GM19463 (cell line): ENCODE results near the gene AGBL4.

Experiments used
- ATAC-seq: cut with Tn5 transposase; IDR thresholded peaks from one replicate; pipeline ENCODE4 v1.9.1; 2021; ENCODE audit warnings: mild to moderate bottlenecking, moderate library complexity; ENCODE audit not compliant: unreplicated experiment

Gene AGBL4

DNA sequence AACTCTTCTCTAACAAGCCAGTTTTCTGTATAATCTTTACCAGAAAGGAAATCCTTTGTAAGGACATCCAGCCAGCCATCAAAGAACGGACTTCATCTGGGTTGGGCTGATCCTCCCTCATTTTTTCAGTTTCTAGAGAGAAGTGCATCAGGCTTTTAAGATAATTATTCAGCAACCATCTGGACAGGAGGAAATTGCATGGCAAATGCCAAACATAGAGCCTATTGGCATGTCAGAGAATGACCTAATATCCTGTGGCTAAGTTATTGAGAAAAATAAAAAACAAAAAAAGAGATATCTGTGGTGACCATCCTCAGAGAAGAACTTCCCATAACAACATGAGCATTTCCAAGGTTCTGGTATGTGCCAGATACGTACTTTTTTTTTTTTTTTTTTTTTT is 1172.1 kb downstream of the AGBL4 start:
- no peak for ATAC-seq

DNA sequence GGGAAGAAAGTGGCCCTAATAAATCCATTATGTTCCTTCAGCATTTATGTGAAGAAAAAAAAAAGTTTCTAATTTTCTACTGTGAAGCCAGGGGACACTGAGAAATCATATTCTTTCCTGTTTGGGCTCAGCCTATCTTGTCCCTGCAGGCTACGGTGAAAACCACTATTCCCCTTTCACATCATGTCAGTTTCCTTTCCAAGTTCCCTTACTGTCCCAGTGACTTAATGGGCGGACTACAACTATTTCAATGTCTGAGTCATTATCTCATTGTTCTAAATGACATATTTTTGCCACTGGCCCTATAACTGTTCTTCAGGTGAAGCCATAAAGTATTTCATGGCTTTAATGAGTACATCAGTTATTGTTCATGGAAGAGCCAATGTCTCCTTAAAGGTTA is 1175.7 kb downstream of the AGBL4 start:
- no peak for ATAC-seq

DNA sequence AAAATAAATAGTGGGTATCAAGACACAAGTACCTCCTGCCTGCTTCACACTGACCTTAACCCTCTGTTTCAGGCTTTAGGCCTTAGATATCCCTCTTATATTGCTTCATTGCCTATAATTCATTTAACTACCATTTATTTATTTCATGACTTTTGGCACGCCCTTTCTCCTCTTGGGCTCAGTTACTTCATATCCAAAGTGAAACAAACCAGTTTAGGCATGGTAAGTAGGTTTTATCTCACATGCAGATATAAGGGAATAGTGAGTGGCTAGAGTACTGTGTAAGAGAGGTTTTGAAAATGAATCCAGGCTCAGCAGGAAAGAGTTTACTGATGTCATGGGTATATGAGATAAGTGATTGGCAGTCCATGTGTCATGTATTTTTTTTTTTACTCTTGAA is 1177.3 kb downstream of the AGBL4 start:
- no peak for ATAC-seq

DNA sequence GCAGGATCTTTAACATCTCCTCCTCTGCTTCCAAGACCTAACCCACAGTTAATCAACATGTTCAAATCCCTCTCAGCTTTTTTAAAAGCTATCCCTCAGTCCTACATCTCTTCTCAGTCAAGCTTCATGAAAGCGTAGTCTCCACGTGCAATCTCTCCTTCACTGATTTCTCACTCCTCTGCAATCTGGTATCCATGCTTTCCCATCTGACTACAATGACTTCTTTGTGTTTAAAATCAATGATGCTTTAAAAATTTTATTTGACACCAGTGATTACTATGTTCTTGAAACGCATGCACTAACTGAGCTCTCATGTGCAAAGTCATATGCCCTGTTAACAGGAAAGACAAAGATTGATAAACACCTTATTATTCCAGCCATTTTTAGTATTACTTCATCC is 1179.6 kb downstream of the AGBL4 start:
- ATAC-seq: no peak

DNA sequence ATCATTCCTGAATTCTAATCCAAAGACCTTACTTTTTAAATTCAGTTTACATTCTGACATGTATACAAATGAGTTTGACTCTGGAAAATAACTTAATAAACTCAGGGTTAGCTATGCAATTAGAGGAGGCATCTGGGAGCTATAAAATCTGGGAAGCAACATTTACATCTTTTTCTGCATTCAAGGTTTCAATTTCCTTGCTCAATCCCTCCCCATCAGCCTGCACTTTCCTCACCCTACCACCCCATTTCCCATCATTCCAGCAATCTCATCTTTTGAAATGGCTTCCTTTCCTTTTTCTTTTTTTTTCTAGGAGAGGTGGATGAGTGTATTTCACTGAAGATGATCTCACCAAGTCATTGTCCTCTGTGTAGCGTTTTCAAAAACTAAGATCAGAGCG is 1181.8 kb downstream of the AGBL4 start:
- no peak for ATAC-seq

DNA sequence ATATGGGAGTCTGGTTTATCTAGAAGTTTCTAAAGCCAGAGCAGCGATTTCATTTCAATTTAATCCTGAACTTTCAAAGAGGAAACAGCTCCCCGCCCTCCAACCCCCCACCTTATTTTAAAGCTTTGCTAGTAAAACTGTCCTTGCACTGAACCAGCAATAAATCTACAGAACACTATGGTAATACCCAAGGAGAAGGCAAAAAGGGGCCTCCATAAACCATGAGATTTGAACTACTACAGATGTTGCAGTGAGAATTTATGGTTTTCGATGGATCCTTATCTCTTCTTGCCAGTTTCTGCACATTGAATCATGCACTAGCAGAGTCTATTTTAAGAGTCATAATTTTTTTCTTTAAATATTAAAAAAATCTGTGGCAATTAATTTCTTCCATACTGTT is 1182.3 kb downstream of the AGBL4 start:
- no peak for ATAC-seq

DNA sequence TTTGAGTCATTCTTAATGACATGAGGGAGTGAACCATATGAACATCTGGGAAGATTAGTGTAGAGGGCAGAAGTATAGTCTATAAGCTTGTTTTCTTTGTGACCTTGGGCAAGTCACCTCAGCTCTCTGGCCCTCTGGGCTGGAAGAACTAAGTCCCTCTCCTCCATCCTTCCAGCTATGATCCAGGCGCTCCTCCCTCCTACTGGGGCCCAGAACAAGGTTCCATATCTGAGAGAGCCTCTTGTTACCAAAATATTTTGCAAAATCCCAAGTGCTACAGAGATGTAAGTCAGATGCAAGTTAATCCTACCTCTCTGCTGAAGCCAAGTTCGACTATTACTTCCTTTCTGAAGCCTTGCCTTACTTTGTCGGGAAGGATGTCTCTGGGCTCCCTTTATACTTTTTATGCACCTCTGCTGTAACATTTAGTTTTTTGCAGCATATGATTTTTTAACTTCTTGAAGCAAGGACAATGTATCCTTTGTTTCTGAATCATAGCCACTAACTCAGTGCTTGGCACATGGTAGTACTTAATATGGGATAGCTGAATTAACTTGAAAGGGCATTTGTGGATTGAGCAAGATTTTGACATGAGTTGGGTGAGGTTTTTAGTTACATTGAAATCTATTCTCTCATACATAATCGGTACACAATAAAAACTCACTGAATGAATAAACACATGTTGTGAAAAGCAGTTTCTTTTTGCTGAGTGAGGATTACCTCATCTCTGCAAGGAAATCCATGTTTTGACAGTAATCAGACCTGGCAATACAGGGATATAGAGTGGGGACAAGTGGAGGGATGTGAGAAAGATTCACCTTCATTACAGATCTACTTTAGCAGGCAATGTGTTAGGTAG is 1192.4 kb downstream of the AGBL4 start:
- ATAC-seq: no peak

DNA sequence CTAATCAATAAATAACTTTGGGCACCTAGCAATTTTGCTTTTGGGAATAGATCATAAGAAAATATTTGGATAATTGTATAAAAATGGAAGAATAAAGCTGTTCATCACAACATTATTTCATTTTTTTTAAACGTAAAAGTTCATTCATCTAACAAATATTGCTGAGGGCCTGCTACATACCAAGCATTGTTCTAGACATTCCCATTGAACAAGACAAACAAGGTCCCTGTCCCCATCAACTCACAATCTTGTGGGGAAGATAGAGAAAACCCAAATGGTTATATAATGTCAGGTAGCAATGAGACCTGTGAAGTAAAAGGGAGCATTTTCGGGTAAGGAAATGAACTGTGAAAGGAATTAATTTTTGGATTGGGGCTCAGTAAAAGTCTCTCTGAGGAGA is 1193.0 kb downstream of the AGBL4 start:
- ATAC-seq: no peak

DNA sequence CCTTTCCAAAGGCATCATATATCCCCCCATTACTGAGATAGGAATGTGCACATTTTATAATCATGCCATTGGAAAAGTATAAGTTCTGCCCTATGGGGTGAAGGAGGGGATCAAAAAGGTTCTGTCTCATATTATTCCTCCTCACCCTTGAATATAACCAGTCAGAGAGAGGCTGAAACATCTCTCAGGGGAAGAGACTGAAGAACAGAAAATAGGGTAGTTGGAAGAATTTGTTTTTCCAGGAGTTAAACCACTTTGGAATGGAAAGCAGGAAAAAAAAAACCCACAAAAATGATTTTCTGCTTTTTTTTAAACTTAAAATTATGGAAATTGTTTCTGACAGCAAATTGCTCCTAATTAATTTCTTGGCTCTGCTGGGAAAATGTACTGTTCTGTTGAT is 1194.3 kb downstream of the AGBL4 start:
- no peak for ATAC-seq

DNA sequence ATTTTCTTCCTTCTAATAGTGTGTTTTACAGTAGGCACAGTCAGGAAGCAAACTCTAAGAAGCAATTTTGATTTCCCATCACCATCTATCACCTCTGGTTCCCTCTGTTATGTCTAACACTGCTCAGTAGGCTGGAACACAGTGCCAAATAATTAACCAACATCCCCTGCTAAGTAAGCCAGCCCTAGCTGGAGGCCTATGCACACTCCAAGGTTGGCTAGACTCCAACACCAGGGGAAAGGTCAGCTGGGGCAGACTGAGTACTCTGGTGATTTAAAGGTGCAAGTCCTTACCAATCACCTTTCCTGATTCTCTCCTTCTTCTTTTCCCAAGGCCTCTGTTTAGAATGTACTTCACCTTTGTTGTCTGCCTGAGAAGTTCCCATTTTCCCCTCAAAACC is 1200.6 kb downstream of the AGBL4 start:
- no peak for ATAC-seq

DNA sequence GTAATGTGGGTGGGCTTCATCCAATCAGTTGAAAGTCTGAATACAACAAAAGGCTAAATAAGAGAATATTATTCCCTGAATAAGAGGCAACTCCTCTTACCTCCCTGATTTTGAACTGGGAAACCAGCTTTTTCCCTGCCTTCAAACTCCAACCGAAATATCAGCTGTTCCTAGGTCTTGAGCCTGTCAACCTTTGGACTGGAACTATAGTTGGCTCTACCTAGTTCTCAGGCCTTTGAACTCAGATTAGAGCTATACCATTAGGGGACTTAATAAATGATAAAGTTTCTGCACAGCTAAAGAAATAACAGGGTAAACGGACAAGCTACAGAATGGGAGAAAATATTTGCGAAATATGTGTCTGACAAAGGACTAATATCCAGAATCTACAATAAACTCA is 1203.3 kb downstream of the AGBL4 start:
- ATAC-seq: no peak

DNA sequence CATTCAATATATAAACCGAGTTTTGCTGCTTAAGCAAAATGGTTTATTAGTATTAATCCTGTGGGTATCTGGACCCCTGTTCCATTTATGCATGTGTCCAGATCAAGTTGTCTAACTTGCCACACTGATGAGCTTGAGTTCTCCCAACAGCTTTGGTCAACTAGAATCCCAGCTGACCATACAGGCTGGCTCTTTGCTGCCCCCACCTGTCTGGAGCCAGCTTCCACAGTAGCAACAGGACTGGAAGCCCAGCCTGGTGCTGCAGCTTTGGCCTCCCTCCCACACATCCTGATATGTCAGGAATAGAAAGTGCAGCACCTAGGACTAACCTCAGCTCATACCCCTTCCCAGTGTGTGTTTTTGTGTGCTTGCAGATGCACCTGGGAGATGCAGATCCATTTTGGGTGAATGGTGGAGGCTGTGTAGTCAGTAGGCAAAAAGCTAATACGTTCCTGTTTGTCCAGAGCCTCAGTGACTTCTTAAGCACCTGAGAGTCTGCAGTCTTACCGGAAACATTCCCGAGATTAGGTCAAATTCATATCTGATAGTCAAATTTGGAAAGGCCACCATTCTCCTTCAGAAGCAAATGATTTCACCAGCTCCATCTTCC is 1206.1 kb downstream of the AGBL4 start:
- ATAC-seq: peak; percentile 63

DNA sequence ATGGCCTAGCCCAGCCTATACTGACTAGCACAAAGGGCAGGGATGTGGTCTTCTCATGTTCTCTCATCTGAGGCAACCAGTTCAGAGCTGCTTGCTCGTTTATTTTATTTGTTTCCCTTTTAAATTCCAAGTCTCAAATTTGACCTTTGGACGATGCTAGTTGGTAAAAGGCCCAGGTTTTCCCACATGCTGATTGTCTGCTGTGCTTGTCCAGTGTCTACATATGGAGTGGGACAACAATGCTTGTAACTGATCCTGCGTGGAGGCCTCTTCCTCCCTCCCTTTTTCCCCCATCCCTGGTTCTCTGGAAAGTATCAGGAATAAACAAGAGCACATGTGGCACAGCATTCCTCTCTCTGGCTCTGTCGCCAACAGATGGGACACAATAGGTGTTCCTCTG is 1213.0 kb downstream of the AGBL4 start:
- no peak for ATAC-seq

DNA sequence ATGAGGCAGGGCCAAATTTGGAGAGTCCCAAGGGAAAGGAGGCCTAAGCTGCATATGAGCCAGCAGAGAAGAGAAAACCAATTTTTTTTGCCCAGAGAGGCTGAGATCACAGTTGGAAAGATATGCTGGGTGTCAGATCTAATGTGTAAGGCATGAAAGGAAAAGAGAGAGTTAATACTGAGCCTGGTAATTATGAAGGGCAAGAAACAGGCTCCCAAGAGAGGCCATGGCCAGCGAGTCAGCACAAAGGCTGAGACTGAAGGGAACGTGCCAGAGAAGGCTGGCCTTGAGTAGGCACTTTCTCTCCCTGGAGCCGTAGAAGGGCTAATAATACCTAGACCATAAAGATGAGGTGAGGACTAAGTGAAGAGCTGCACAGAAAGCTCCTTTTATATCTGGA is 1215.3 kb downstream of the AGBL4 start:
- ATAC-seq: no peak

DNA sequence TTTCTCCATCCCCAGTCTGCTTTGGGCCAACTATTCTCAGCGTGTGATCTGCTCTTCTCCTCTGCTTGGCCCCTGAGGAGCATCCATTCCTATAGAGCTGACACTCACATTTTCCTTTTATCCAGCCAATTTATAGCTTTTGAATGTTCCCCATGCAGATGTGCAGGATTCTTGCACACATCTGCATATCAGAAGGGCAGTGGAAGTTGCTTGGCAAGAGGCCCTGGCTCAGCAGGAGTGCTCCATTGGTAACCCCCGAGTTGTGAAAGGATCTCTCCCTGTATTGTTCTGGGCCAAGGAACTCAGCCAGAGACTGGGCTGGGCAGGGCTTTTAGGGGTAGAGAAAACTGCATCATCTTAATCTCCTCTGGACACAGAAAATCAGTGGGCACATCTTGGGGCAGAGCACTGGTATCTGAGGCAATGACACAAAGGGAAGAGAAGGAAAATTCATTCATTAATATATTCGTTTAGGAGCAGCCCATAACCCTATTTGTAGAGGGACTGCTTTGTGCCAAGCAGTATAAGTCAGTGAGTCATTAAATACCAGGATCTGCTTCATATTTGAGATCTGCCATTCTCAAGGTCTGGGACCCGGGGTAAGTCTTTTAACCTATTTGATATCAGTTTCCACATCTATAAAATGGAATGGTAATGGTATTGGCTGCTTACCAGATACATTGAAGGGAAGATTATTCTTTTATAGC is 1216.0 kb downstream of the AGBL4 start:
- ATAC-seq: no peak

DNA sequence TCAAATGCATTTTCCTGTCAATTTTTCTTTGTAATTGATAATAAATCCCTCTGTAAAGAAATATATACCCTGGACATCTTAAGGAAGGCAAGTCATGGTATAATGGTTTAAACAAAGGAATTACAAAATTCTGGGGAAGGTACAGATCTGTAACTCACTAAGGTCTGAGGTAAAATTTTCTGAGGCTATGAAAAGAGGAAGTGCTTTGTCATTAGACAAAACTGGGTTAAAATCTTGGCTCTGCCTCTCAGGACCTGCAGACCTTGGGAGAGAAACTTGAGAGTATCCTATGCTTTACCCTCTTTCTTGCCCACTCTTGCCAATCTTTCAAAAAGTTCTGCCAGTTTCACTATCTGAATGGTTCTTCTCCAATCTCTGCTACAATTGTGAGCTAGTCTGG is 1220.3 kb downstream of the AGBL4 start:
- no peak for ATAC-seq

DNA sequence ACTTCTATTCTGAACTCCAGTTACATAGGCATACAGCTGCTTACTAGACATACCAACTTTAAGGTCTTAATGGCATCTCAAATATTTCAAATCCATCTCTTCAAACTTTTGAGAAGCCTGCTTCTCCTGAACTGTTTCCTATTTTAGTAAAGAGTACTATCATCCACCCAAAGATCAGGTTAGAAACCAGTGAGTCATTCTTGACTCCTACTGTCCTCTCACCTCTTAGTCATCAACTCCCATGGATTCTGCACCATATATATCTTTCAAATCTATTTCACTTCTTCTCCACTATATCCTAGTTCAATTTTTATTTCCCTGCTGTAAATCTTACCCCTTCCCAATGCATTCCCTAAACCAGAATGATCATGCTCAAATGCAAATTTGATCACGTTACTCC is 1228.9 kb downstream of the AGBL4 start:
- no peak for ATAC-seq

DNA sequence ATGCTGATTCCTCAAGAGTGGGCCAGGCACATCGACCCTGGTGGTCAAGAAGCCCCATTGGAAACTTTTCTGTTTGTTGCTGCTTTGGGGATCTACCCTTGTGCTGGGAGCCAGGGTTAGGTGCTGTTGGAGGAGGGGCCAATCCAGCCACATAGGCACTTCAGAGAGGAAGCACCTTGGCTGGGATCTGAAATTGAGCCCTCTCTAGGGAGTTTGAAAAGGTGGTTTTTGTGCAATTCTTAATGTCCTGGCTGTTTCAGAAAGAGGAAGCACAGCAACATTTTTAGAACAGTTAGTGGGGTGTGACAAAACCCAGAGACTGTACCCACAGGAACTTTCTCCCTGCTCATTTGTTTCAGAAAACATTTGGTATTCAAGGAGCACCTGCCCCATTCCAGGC is 1229.9 kb downstream of the AGBL4 start:
- peak; percentile 83 for ATAC-seq

DNA sequence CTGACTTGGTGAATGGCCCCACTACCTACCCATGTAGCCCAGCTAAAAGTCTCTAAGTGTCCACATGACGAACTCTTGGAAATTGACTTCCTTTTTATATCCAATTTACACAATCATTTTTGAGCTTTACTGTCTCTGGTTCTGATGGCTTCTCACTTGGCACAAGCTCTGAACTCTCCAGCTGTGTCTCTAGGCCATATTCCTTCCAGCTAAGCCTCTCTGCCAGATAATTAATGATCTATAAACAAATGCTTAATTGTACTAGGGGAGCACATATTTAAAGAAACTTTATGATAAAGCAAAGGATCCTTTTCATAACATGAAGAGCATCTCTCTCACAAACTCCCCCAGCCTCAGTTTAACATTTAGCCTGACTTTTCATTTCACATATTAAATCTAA is 1230.8 kb downstream of the AGBL4 start:
- ATAC-seq: no peak

DNA sequence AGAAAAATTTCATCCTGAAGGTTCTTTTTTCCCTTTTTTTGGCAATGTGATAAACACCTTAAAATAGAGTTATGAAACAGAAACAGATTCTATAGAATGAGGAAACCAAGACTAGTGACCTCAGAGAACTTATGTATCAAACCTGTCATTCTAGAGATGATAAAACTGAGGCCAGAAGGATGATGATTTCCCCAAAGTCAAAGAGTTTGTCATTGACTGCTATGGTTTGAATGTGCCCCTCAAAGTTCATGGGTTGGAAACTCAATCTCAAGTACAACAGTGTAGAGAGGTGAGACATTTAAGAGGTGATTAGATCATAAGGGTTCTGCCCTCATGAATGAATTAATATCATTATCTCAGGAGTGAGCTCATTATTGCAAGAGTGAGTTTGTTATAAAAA is 1233.4 kb downstream of the AGBL4 start:
- no peak for ATAC-seq

DNA sequence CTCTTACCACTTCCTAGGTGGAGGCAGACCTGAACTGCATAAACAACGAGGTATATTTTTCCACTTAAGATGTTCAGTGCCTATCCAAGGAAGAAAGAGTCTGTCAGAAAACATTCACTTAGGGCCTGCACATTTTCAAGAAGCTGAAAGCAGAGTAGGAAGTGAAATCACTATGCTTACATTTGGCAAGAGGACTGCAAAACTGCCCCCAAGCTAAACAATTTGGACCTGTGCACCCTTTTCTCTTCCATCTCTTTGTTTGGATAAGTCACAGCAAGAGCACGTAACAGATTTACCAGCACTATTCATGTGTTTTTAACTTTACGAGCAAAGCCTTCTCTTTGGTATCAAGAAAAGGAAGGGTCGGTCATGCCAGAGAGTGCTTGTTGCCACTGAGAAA is 1233.9 kb downstream of the AGBL4 start:
- ATAC-seq: no peak

DNA sequence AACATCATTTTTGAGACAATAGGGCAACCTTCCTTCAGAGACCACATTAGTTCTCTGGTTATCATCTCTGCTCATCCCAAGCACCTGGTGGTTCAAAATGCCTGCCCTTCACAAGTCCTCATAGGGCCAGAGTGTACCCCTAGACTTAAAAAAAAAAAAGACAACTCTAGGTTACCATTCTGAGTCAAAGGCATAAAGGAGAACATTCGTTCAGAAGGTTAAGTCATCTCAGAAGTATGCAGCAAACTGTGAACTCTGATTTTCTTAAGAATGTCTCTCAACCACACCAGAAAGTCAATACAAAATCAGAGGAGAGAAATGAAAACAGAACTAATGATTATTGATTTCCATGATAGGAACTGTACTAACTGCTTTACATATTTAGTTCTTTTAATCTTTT is 1237.9 kb downstream of the AGBL4 start:
- no peak for ATAC-seq
